H1 (cell line): Measurements from ENCODE around the gene E2F8. TPM values are rescaled to one million over a fixed set of nuclear protein-coding genes. Genes with fewer than 3 reads are reported as not detected.

ENCODE experiments used
- CHD7 ChIP-seq: fragments of 300-600 bp; sonication (generic); IDR thresholded peaks from 2 replicates; pipeline ENCODE4 v1.7.1; 2012; ENCODE audit warnings: low read length, moderate library complexity, mild to moderate bottlenecking, inconsistent platforms; ENCODE audit not compliant: insufficient replicate concordance
- MAFK ChIP-seq: IDR thresholded peaks from 2 replicates; pipeline ENCODE4 v1.6.1; 2012; ENCODE audit warnings: low read depth, mild to moderate bottlenecking, improper control_type of control experiment, low read length
- PHF8 ChIP-seq: fragments of 200-600 bp; sonication (generic); conservative IDR thresholded peaks from 2 replicates; pipeline ENCODE4 v1.7.1; 2012; ENCODE audit warnings: low read depth, mild to moderate bottlenecking, inconsistent platforms, low read length, moderate library complexity
- POU5F1 ChIP-seq: IDR thresholded peaks from 2 replicates; pipeline ENCODE4 v1.6.1; 2011; ENCODE audit warnings: low read depth, mild to moderate bottlenecking, low read length, moderate library complexity
- SIN3A ChIP-seq, 2 experiments: IDR thresholded peaks in 1 of 2; conservative IDR thresholded peaks in 1 of 2; 2 replicates each; pipeline ENCODE4 v1.6.1; 2011 to 2012; ENCODE audit warnings: low read length in 2 of 2, improper control_type of control experiment in 1 of 2, low read depth in 1 of 2, mild to moderate bottlenecking in 1 of 2
- USF2 ChIP-seq: IDR thresholded peaks from 2 replicates; pipeline ENCODE4 v1.6.1; 2011; ENCODE audit warnings: low read length, improper control_type of control experiment
- polyA plus RNA-seq, 7 experiments: library from polyadenylated mRNA; depleted of rRNA in 3 of 7; stranded (reverse) in 5 of 7; unstranded in 2 of 7; fragments of >200 nt in 5 of 7; fragments of 200-250 nt in 2 of 7; gene quantifications; 1 replicate in 5 of 7; 2 replicates in 1 of 7; 4 replicates in 1 of 7; pipeline versions ENCODE4 v1.2.1 to v1.2.3, GENCODE V29; 2011 to 2013; ENCODE audit warnings: missing spikeins in 2 of 7, mixed read lengths in 2 of 7
- total RNA-seq: library from RNA; stranded (reverse); fragmentation: NEBNext Ultra II Directional; extraction: Animal tissue kit (Norgen Biotek cat#: 25700); gene quantifications from 2 replicates; pipeline ENCODE4 v1.2.1, GENCODE V29; 2021

The E2F8 gene
- total and polyA plus RNA-seq, 2 of the 8 experiments (the other 6 are each of a cell fraction or from before 2014, with no cell fraction given): 5.4 to 11.4 TPM

- TF ChIP-seq CHD7 (no peak), MAFK (no peak), SIN3A (conservative IDR thresholded peaks at IDR 0.05 in 1 of 2, IDR thresholded peaks at IDR 0.05 in 1 of 2; ENCODE audit: low read depth in 1 of 2, low read length in 2 of 2) (no peak), POU5F1 (no peak), USF2 (no peak), PHF8 (no peak)
These were observed 24.7 kb downstream of the E2F8 start (continued) for GRCh38 chr11:19216021-19216420.
